Measurements from ENCODE around the gene B3GAT1. TPM values are rescaled to one million over a fixed set of nuclear protein-coding genes. Genes with fewer than 3 reads are reported as not detected.

The B3GAT1 gene
- polyA plus RNA-seq, 2 donors = 0.02 to 0.10 TPM

DNA sequence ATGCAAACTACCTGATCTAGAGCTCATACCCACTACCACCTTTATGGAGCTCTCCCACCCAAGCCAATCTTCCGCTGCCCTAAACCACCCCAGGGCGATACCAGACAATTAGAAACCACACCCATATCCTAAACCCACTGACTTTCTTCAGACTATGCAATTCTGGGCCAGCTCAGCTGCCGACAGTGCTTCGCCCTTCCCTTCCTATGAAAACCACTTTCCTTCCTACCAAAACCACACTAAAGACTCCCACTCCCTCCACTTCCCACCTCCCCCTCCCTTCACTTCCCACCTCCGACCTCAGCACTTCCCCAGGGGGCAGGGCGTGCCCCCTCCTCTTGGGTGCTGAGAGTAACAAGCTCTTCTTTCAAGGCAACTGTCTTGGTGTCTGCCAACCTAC, 25.1 kb downstream of the B3GAT1 start:
- Histone ChIP-seq H3K9me3 (ENCODE audit: control insufficient read depth in 2 of 2, insufficient read depth in 1 of 2, low read depth in 1 of 2, low read length in 1 of 2) (peaks cover 0 to 3% of the 10 kb centered on the region in 2 donors), H3K27me3 (ENCODE audit: control insufficient read depth in 1 of 2, insufficient read depth in 2 of 2, low read length in 2 of 2) (no peaks in the 10 kb centered on the region), H3K27ac (ENCODE audit: low read depth in 2 of 2, low read length in 1 of 2) (no peak overlapping the region), H3K4me3 (ENCODE audit: low read depth in 1 of 2, low read length in 2 of 2) (no peak overlapping the region), H3K4me1 (ENCODE audit: control insufficient read depth in 2 of 2, insufficient read depth in 2 of 2, low read length in 1 of 2) (no peaks in the 10 kb centered on the region), H3K36me3 (ENCODE audit: control insufficient read depth in 2 of 2, insufficient read depth in 2 of 2, low read length in 1 of 2) (no peaks in the 10 kb centered on the region)
- WGBS, 2 donors = 45% methylated on average over 6 of the region's 6 CpGs

DNA sequence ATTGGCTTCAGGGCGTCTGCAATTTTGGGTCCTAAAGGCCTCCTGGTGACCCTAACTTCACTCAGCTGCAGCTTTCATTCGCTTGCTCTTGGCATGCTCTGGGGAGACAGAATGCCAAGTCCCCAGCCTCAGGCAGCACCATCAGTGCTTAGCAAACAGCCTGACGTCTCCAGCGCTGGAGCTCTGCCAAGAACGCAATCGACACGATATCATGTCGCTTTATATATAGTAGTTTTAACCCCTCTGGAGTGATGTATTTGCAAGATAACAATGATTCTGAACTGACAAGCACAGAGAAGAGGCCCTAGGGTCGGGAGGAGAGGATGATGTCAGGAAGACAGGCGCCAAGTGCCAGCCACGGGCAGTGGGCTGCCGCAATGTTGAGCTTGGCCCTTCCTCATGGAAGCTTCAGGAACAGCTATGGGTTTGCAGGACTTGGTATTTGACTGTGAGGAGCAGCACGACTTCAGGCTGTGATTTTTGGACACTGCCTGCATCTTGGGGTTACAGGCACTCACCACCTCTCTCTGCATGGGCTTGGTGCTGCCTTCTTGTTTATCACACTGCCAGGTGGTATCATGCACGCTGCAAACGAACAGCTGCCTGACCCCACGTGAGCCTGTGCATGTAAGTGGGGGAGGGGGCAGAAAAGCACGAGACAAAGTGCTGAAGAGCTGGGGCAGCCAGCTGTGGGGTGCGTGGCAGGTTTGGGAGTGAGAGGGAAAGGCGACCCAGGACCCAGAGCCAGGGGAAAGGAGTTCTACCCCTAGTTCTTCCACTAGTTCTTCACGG, 26.1 kb downstream of the B3GAT1 start:
- peaks cover 0 to 3% of the 10 kb centered on the region in 2 donors for H3K9me3 ChIP-seq (ENCODE audit: control insufficient read depth in 2 of 2, insufficient read depth in 1 of 2, low read depth in 1 of 2, low read length in 1 of 2)
- H3K36me3 ChIP-seq (ENCODE audit: control insufficient read depth in 2 of 2, insufficient read depth in 2 of 2, low read length in 1 of 2) = no peaks in the 10 kb centered on the region
- H3K27me3 ChIP-seq (ENCODE audit: control insufficient read depth in 1 of 2, insufficient read depth in 2 of 2, low read length in 2 of 2) = no peaks in the 10 kb centered on the region
- H3K4me3 ChIP-seq (ENCODE audit: low read depth in 1 of 2, low read length in 2 of 2) = no peak overlapping the region
- 39 to 42% methylated on average over 20 of the region's 20 CpGs for WGBS, 2 donors
- no peaks in the 10 kb centered on the region for H3K4me1 ChIP-seq (ENCODE audit: control insufficient read depth in 2 of 2, insufficient read depth in 2 of 2, low read length in 1 of 2)
- no peak overlapping the region for H3K27ac ChIP-seq (ENCODE audit: low read depth in 2 of 2, low read length in 1 of 2)

DNA sequence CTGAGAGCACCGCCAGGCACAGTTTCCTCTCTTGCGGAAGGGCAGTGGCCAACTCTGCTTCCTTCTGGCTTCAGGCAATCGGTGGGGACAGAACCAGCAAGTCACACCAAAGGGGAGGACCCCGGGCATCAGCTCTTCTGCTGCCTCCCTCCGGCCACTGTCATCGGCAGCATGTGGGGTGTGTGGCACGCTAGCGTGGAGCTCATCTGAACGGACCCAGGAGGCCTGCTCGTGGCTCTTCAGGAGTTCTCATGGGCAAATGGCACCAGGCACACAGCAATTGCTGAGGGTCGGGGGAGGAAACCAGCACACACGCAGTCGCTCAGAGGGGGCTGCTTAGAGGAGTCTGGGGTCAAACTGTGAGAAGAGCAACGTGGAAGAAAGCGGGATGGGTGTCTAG, 26.9 kb downstream of the B3GAT1 start:
- no peaks in the 10 kb centered on the region for H3K27me3 ChIP-seq (ENCODE audit: control insufficient read depth in 1 of 2, insufficient read depth in 2 of 2, low read length in 2 of 2)
- H3K9me3 ChIP-seq (ENCODE audit: control insufficient read depth in 2 of 2, insufficient read depth in 1 of 2, low read depth in 1 of 2, low read length in 1 of 2) = peaks cover 0 to 3% of the 10 kb centered on the region in 2 donors
- WGBS, 2 donors = 89% methylated on average over 15 of the region's 15 CpGs
- H3K27ac ChIP-seq (ENCODE audit: low read depth in 2 of 2, low read length in 1 of 2) = no peak overlapping the region
- H3K4me3 ChIP-seq (ENCODE audit: low read depth in 1 of 2, low read length in 2 of 2) = no peak overlapping the region
- no peaks in the 10 kb centered on the region for H3K4me1 ChIP-seq (ENCODE audit: control insufficient read depth in 2 of 2, insufficient read depth in 2 of 2, low read length in 1 of 2)
- no peaks in the 10 kb centered on the region for H3K36me3 ChIP-seq (ENCODE audit: control insufficient read depth in 2 of 2, insufficient read depth in 2 of 2, low read length in 1 of 2)

DNA sequence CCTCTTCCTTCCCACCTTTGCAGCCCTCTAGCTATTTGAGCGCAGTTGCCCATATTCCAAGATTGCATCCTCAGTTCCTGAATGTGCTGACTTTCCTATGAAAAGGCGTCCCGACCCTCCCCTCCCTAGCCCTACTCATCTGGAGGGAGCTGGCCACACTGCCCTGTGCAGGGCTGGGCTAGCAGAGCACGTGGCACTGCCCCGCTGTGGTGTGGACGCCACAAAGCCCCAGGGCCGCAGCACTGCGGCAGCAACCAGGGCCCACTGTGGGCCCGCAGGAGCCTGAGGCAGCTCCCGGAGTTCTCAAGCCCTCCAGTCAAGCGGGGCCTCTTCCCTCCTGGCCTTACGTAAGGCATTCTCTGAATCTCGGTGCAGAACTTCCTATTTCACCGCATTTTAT, 27.6 kb downstream of the B3GAT1 start:
- WGBS, 2 donors = 77 to 86% methylated on average over 14 of the region's 14 CpGs
- Histone ChIP-seq H3K27me3 (ENCODE audit: control insufficient read depth in 1 of 2, insufficient read depth in 2 of 2, low read length in 2 of 2) (no peaks in the 10 kb centered on the region), H3K27ac (ENCODE audit: low read depth in 2 of 2, low read length in 1 of 2) (no peak overlapping the region)

DNA sequence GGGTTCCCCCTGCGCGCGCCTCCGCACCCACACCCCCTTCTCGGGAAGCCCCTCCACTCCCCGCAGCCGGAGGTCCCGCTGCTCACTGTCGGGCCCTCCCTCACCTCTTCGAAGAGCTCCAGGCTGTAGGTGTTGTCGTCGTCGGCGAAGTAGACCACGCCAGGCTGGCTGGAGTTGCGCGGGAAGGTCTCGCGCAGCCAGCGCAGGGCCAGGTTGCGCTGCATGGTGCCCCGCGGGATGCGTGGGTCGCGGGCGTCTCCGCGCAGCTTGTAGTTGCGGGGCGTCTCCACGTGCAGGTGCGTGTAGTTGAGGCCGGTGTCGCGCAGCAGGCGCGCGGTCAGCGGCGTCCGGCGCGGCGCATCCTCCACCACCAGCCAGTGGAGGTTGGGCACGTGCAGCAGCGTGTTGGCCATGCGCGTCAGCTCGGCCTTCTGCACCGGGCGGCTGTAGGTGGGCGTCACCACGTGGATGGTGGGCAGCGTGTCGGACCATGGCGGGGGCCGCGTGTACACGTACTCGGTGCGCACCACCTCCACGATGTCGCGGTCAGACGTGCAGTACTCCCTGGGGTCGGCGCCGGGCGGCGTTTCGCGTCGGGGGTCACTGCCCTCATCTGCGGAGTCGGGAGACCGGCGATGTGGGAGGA, 28.3 kb downstream of the B3GAT1 start:
- Histone ChIP-seq H3K4me1 (ENCODE audit: control insufficient read depth in 2 of 2, insufficient read depth in 2 of 2, low read length in 1 of 2) (no peaks in the 10 kb centered on the region), H3K27ac (ENCODE audit: low read depth in 2 of 2, low read length in 1 of 2) (no peak overlapping the region), H3K4me3 (ENCODE audit: low read depth in 1 of 2, low read length in 2 of 2) (no peak overlapping the region), H3K9me3 (ENCODE audit: control insufficient read depth in 2 of 2, insufficient read depth in 1 of 2, low read depth in 1 of 2, low read length in 1 of 2) (peaks cover 0 to 3% of the 10 kb centered on the region in 2 donors), H3K27me3 (ENCODE audit: control insufficient read depth in 1 of 2, insufficient read depth in 2 of 2, low read length in 2 of 2) (no peaks in the 10 kb centered on the region), H3K36me3 (ENCODE audit: control insufficient read depth in 2 of 2, insufficient read depth in 2 of 2, low read length in 1 of 2) (no peaks in the 10 kb centered on the region)
- 92 to 93% methylated on average over 78 of the region's 78 CpGs for WGBS, 2 donors

More for the DNA sequence above, 27.6 kb downstream of the B3GAT1 start:
- no peaks in the 10 kb centered on the region for H3K36me3 ChIP-seq (ENCODE audit: control insufficient read depth in 2 of 2, insufficient read depth in 2 of 2, low read length in 1 of 2)
- H3K4me1 ChIP-seq (ENCODE audit: control insufficient read depth in 2 of 2, insufficient read depth in 2 of 2, low read length in 1 of 2) = no peaks in the 10 kb centered on the region
- H3K9me3 ChIP-seq (ENCODE audit: control insufficient read depth in 2 of 2, insufficient read depth in 1 of 2, low read depth in 1 of 2, low read length in 1 of 2) = peaks cover 0 to 3% of the 10 kb centered on the region in 2 donors
- H3K4me3 ChIP-seq (ENCODE audit: low read depth in 1 of 2, low read length in 2 of 2) = no peak overlapping the region

DNA sequence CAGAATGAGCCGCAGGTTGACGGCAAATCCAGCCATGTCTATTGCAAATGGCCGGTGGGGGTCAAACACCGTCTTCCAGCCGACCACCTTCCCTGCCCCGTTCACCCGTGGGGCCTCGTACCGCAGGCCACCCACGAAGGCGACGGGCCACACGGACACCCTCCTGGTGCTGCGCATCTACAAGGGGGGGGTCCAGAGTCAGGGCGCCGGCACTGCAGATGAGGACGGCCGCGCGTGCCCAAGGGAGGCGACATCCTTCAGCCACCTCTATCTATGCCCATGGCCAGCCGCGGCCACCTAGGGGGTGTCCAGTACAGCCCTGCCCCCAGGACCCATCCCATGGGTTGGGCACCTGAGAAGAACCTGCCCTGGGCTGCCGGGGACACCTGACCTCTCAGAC, 29.2 kb downstream of the B3GAT1 start:
- 92 to 93% methylated on average over 24 of the region's 24 CpGs for WGBS, 2 donors
- Histone ChIP-seq H3K36me3 (ENCODE audit: control insufficient read depth in 2 of 2, insufficient read depth in 2 of 2, low read length in 1 of 2) (no peaks in the 10 kb centered on the region), H3K27me3 (ENCODE audit: control insufficient read depth in 1 of 2, insufficient read depth in 2 of 2, low read length in 2 of 2) (no peaks in the 10 kb centered on the region), H3K9me3 (ENCODE audit: control insufficient read depth in 2 of 2, insufficient read depth in 1 of 2, low read depth in 1 of 2, low read length in 1 of 2) (peaks cover 0 to 3% of the 10 kb centered on the region in 2 donors), H3K4me1 (ENCODE audit: control insufficient read depth in 2 of 2, insufficient read depth in 2 of 2, low read length in 1 of 2) (no peaks in the 10 kb centered on the region), H3K4me3 (ENCODE audit: low read depth in 1 of 2, low read length in 2 of 2) (no peak overlapping the region), H3K27ac (ENCODE audit: low read depth in 2 of 2, low read length in 1 of 2) (no peak overlapping the region)

DNA sequence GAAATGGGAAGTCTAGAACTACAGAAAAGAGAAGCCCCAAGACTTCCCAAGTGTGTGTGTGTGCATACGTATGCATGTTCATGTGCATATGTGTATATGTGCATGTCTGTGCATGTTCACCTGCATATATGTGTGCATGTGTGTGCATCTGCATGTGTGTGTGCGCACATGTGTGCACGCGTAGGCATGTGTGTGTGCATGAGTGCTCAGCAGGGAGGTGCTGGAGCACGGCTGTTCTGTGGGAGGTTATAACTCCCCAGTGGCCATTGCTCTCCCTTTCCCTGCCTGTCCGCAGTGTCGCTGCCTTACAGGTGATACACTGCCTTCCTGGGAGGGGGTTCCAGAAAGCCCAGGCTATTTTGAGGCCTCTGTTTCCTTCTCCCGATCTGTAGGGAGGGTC, 29.8 kb downstream of the B3GAT1 start:
- Histone ChIP-seq H3K4me1 (ENCODE audit: control insufficient read depth in 2 of 2, insufficient read depth in 2 of 2, low read length in 1 of 2) (no peaks in the 10 kb centered on the region), H3K36me3 (ENCODE audit: control insufficient read depth in 2 of 2, insufficient read depth in 2 of 2, low read length in 1 of 2) (no peaks in the 10 kb centered on the region), H3K9me3 (ENCODE audit: control insufficient read depth in 2 of 2, insufficient read depth in 1 of 2, low read depth in 1 of 2, low read length in 1 of 2) (peaks cover 0 to 3% of the 10 kb centered on the region in 2 donors), H3K27ac (ENCODE audit: low read depth in 2 of 2, low read length in 1 of 2) (no peak overlapping the region), H3K27me3 (ENCODE audit: control insufficient read depth in 1 of 2, insufficient read depth in 2 of 2, low read length in 2 of 2) (no peaks in the 10 kb centered on the region), H3K4me3 (ENCODE audit: low read depth in 1 of 2, low read length in 2 of 2) (no peak overlapping the region)
- 87 to 89% methylated on average over 8 of the region's 8 CpGs for WGBS, 2 donors

DNA sequence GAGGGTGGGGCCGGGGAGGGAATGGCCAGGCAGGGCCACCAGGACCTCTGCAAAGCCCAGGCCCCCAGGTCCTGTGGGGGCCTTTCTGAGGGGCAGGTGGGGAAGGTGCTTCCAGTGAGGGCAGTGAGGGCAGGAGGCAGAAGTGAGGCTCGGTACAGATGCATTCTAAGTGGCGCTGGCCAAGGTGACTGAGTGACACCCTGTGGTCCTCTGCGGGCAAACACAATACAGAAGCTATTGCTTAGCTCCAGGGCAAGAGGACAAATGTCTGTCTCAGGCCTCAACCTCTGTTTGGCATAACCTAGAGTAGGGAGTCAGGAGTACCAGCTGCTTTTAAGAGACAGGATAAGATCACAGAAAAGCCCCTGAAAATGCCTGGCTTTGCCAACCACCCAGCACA, 31.3 kb downstream of the B3GAT1 start:
- 71 to 73% methylated on average over 4 of the region's 4 CpGs for WGBS, 2 donors
- Histone ChIP-seq H3K36me3 (ENCODE audit: control insufficient read depth in 2 of 2, insufficient read depth in 2 of 2, low read length in 1 of 2) (no peaks in the 10 kb centered on the region), H3K27me3 (ENCODE audit: control insufficient read depth in 1 of 2, insufficient read depth in 2 of 2, low read length in 2 of 2) (no peaks in the 10 kb centered on the region), H3K4me1 (ENCODE audit: control insufficient read depth in 2 of 2, insufficient read depth in 2 of 2, low read length in 1 of 2) (no peaks in the 10 kb centered on the region), H3K9me3 (ENCODE audit: control insufficient read depth in 2 of 2, insufficient read depth in 1 of 2, low read depth in 1 of 2, low read length in 1 of 2) (peaks cover 0 to 3% of the 10 kb centered on the region in 2 donors), H3K4me3 (ENCODE audit: low read depth in 1 of 2, low read length in 2 of 2) (no peak overlapping the region), H3K27ac (ENCODE audit: low read depth in 2 of 2, low read length in 1 of 2) (no peak overlapping the region)

DNA sequence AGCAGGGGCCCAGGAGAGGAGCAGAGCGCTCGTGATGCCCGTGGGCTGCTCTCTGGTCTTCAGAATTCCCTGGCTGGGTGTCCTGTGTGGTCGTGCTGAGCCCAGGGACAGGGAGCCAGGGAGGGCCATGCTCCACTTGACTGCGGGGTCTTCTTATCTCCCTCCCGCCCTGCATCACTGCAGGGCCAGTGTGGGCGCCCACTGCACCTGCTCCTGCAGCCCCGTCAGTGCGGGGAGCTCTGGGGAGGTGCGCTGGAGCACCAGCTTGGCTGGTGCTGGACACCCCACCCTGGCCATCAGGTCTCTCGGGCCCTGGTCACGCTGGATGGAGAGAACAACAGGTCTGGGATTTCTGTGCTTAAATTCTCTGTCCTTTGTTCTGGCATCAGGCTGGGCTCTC, 31.8 kb downstream of the B3GAT1 start:
- Histone ChIP-seq H3K36me3 (ENCODE audit: control insufficient read depth in 2 of 2, insufficient read depth in 2 of 2, low read length in 1 of 2) (no peaks in the 10 kb centered on the region), H3K4me1 (ENCODE audit: control insufficient read depth in 2 of 2, insufficient read depth in 2 of 2, low read length in 1 of 2) (no peaks in the 10 kb centered on the region), H3K27me3 (ENCODE audit: control insufficient read depth in 1 of 2, insufficient read depth in 2 of 2, low read length in 2 of 2) (no peaks in the 10 kb centered on the region), H3K27ac (ENCODE audit: low read depth in 2 of 2, low read length in 1 of 2) (no peak overlapping the region), H3K4me3 (ENCODE audit: low read depth in 1 of 2, low read length in 2 of 2) (no peak overlapping the region), H3K9me3 (ENCODE audit: control insufficient read depth in 2 of 2, insufficient read depth in 1 of 2, low read depth in 1 of 2, low read length in 1 of 2) (peaks cover 0 to 3% of the 10 kb centered on the region in 2 donors)
- WGBS, 2 donors = 75 to 85% methylated on average over 12 of the region's 12 CpGs

DNA sequence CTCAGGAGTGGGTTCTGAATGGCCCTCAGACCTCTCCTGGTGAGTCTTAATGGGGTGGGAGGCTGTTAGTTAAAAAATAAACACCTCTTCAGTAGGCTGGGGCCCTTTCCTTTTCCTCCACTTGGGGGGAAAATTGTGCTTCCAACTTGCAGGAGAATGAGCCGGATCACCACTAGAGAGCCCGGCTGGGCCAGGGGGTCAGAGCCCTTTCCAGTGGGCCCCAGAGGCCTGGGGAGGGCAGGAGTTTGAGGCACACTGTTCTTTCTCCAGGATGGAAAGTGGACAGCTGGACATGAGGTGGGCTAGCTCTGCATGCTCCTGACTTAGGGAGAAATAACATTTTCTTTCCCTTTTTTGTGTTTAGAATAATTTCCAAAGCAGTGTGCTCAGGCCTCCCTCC, 32.8 kb downstream of the B3GAT1 start:
- H3K4me1 ChIP-seq (ENCODE audit: control insufficient read depth in 2 of 2, insufficient read depth in 2 of 2, low read length in 1 of 2) = no peaks in the 10 kb centered on the region
- no peak overlapping the region for H3K4me3 ChIP-seq (ENCODE audit: low read depth in 1 of 2, low read length in 2 of 2)
- H3K27ac ChIP-seq (ENCODE audit: low read depth in 2 of 2, low read length in 1 of 2) = no peak overlapping the region
- no peaks in the 10 kb centered on the region for H3K27me3 ChIP-seq (ENCODE audit: control insufficient read depth in 1 of 2, insufficient read depth in 2 of 2, low read length in 2 of 2)
- H3K9me3 ChIP-seq (ENCODE audit: control insufficient read depth in 2 of 2, insufficient read depth in 1 of 2, low read depth in 1 of 2, low read length in 1 of 2) = peaks cover 0 to 3% of the 10 kb centered on the region in 2 donors
- no peaks in the 10 kb centered on the region for H3K36me3 ChIP-seq (ENCODE audit: control insufficient read depth in 2 of 2, insufficient read depth in 2 of 2, low read length in 1 of 2)
- WGBS, 2 donors = 72 to 95% methylated on average over 2 of the region's 2 CpGs

Measured in esophagus (tissue), 2 donors.